GM21737 (cell line): ENCODE results near the gene ABCC9.

Source experiments
- ATAC-seq: cut with Tn5 transposase; IDR thresholded peaks from one replicate; pipeline ENCODE4 v1.9.1; 2021; ENCODE audit warnings: mild to moderate bottlenecking, moderate library complexity; ENCODE audit not compliant: unreplicated experiment

The ABCC9 gene

GRCh38 chr12:21780786-21781185, 160.4 kb downstream of the ABCC9 start:
- no peak for ATAC-seq

DNA sequence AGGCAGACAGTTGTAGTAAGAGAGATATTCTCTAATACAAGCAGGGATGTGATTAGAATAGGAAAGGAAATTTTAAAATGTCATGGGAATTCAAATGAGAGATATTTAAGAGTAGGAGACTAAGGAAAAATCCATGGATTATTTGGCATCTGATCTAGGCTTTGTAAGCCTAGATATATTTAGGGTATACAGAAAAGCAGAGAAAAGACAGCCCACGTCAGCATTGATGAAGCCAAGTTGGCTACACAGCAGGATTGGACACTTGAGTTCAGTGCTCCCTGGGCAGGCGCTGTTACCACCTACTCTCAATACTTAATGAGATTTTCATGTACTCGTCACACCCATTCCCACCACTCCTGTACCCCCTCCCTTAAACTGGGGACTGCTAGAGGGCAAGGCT, 165.1 kb downstream of the ABCC9 start:
- no peak for ATAC-seq

GRCh38 chr12:21775133-21775820, 165.9 kb downstream of the ABCC9 start:
- no peak for ATAC-seq

- ATAC-seq, result no peak
These were observed 166.7 kb downstream of the ABCC9 start, which contains the start of gene KCNJ8 for GRCh38 chr12:21774358-21775132. Gene KCNJ8 (minus strand): TSS chr12:21774706. CDS start chr12:21773616, 1,090 bp downstream.

GRCh38 chr12:21773806-21774205, 167.4 kb downstream of the ABCC9 start:
- ATAC-seq, result no peak

GRCh38 chr12:21773263-21773741, 167.9 kb downstream of the ABCC9 start:
- ATAC-seq, result no peak

DNA sequence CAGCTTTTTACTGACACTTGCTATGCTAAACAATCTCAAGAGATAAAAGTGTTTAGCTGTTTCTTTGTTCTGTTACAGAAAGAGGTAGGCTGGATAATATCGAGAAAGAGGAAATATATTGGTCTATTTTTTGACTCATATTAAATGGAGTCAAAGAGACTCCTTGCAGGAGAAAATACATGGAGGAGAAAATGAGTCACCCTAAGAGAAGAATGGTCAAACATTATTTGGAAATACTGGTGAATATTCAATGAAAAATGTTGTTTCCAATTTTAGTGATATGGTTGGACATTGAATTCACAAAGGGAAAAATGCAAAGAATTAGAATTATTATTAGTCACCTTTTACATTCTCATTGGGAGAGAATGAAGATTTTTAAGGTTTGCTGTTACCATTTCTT, 169.9 kb downstream of the ABCC9 start:
- ATAC-seq, result no peak

- no peak for ATAC-seq
These were observed 171.9 kb downstream of the ABCC9 start for GRCh38 chr12:21769307-21769706.

GRCh38 chr12:21766403-21766802, 174.8 kb downstream of the ABCC9 start:
- ATAC-seq, result no peak

DNA sequence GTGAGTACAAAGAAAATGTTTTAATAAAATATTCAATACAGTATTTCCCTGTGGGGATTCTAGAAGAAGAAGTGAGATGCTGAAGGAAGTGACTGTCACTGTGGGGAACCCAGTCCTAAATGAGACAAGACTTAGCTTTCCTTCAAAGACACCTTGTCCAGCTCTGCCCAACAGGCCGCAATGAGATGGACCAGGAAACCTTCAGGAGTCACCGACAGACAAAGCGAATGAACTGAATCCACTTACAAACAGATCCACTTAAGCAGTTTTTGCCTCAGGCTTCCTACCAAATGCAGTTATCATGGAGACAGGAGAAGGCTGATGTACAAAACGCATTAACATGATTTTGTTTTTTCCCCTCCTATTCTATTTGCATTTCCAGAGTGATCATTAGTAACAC, 176.3 kb downstream of the ABCC9 start:
- ATAC-seq, result no peak

DNA sequence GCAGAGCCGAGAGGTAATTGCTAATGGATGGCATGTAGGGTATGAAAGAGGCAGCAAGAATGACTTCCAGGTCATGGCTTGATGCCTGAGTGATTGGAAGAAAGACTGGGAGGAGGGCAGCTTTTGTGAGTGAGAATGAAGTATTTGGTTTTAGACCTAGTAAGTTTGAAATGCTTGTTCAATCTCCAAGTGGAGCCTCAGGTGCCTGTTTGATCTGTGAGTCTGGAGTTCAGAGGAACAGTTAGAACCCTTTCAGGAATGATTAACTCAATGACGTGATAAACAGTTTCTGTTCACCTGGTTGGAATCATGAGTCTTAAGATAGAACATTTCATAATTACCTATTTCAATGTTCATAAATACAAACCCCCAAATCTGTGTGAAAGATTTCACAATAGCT, 177.2 kb downstream of the ABCC9 start:
- ATAC-seq, result no peak

DNA sequence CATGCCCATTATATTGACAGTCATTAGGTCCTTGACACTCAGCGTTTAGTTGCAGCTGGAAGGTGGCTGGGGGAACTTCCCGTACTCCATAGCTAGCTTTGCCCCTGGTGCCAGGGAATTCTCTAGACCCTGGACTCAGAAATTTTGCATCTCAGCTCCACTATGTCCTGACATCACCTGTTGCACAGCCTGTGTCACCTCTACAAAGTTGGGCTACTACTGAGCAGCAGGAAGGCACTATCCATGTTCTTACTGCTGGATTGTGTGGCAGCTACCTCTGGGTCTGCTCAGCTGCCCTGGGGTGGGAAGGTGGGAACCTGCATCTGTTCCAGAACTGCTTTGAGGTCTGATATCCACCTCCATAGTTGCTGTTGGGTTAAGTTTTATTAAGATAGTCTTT, 177.7 kb downstream of the ABCC9 start:
- no peak for ATAC-seq

DNA sequence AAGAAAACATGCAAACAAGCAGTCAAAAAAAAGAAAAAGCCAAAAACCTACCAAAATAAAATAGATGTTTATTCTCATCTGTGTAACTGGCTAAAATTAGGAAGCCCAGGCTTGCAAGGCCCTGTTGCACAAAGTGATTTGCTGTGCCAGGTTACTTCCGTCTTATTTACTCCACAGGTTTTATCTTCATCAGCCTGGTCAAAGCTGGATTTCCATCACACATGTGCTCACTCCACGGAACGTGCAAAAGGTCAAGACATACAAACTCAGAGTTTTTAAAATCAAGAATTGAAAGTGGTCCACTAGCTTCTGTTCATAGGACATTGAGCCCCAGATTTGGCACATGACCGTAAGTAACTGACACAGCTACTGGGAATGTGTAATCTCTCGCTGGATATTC, 181.5 kb downstream of the ABCC9 start:
- ATAC-seq, result no peak

DNA sequence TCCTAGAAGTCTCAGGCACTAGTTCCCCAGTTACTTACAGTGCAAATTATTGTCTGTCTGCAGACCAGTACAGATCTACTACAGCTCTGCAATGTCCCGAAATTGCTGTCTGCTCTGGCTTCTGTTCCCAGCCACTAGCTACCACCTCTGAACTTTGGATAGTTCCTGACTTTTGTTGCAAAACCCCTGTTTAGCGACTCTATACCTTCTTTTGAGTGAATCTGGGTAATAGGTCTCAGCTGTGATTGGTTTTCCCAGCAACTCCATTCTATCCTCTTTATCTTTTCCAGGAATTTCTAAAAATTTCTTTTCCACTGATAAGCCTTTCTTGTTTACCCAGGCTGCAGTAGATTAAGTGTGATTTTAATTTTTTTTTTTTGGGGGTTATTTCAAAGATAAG, 183.5 kb downstream of the ABCC9 start:
- ATAC-seq, result no peak

DNA sequence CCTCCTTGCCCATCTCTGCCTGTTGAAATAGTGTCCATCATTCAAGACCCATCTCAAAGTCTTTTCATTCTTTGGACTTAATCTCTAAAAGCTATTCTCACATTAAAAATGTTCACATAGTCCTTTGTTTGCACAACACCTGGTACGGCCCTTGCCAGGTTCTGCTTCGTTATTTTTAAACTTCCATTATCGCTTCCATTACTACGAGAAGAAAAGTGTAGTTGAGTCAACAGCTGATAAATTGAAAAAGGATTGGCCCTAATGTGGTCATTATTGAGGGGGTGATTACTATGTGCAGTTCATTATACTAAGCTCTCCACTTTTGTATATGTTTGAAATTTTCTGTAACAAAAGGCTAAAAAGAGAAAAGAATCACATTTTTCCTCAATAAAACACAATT, 184.5 kb downstream of the ABCC9 start:
- no peak for ATAC-seq

- no peak for ATAC-seq
These were observed 189.7 kb downstream of the ABCC9 start for GRCh38 chr12:21751517-21751916.
